Measurements from ENCODE around the gene ETV7.

Gene ETV7

GRCh38 chr6:36318690-36319435 lies 68.6 kb downstream of the ETV7 start:
- DNase-seq: no peak

GRCh38 chr6:36317623-36318022 lies 69.8 kb downstream of the ETV7 start:
- DNase-seq: no peak

All from NCI-H526 treated with DMSO at 0.1 percent for 48 hours (cell line).